Cardiac fibroblast (primary cell): Measurements from ENCODE around the gene ENAH.

ENCODE experiments used
- DNase-seq, 2 donors: peaks; one replicate each; pipeline versions ENCODE4 v3.0.0 to v3.0.0-alpha.2; 2010; ENCODE audit warnings: low read depth in 2 of 2
- H3K4me3 ChIP-seq, 2 donors: replicated peaks in 1 of 2; 1 replicate in 1 of 2; 2 replicates in 1 of 2; pipeline ENCODE4 v1.5.1; 2011; ENCODE audit warnings: low read depth in 2 of 2, low read length in 2 of 2, mild to moderate bottlenecking in 2 of 2, moderate library complexity in 1 of 2
- CTCF ChIP-seq: IDR thresholded peaks from one replicate; pipeline ENCODE4 v1.5.1; 2011; ENCODE audit warnings: low read depth, mild to moderate bottlenecking, low read length, inconsistent platforms

The ENAH gene

GRCh38 chr1:225508538-225509375 lies 144.2 kb downstream of the ENAH start:
- no peak overlapping the region for H3K4me3 ChIP-seq
- no peak for TF ChIP-seq CTCF
- DNase-seq, result peak; percentile 97 to 99

- no peak for TF ChIP-seq CTCF
Observed at GRCh38 chr1:225506727-225507126, 146.2 kb downstream of the ENAH start.

GRCh38 chr1:225504776-225505175 lies 148.1 kb downstream of the ENAH start:
- TF ChIP-seq CTCF, result no peak
- H3K4me3 ChIP-seq, result no peak overlapping the region
- DNase-seq, result no peak

More at GRCh38 chr1:225506727-225507126, 146.2 kb downstream of the ENAH start:
- H3K4me3 ChIP-seq, result no peak overlapping the region
- DNase-seq, result no peak

GRCh38 chr1:225500624-225501192 lies 152.2 kb downstream of the ENAH start:
- no peak overlapping the region for H3K4me3 ChIP-seq

GRCh38 chr1:225498549-225499136 lies 154.3 kb downstream of the ENAH start:
- no peak overlapping the region for H3K4me3 ChIP-seq
- no peak for TF ChIP-seq CTCF
- peak; percentile 66 to 71 for DNase-seq

More at GRCh38 chr1:225500624-225501192, 152.2 kb downstream of the ENAH start:
- DNase-seq, result no peak
- TF ChIP-seq CTCF, result no peak

- TF ChIP-seq CTCF, result no peak
- no peak for DNase-seq
- no peak overlapping the region for H3K4me3 ChIP-seq
Observed at GRCh38 chr1:225494789-225495359, 158.0 kb downstream of the ENAH start.
